Measurements from ENCODE around the gene MN1.

GRCh38 chr22:27805841-27806240, 4.3 kb upstream of the MN1 start:
- TF ChIP-seq CTCF (conservative IDR thresholded peaks at IDR 0.05; ENCODE audit: low read depth, low read length), result no peak
- no peak for TF ChIP-seq SMC3 (IDR thresholded peaks at IDR 0.05; ENCODE audit: low read depth, low read length)
- TF ChIP-seq RAD21 (IDR thresholded peaks at IDR 0.05; ENCODE audit: low read length), result no peak
- TF ChIP-seq MAZ (IDR thresholded peaks at IDR 0.05; ENCODE audit: borderline replicate concordance, low read depth, low read length), result no peak
- no peak for TF ChIP-seq RFX5 (IDR thresholded peaks at IDR 0.05; ENCODE audit: low read depth, low read length)
- TF ChIP-seq NFE2L2 (IDR thresholded peaks at IDR 0.05; ENCODE audit: low read depth, low read length), result no peak
- TF ChIP-seq POLR2A (IDR thresholded peaks at IDR 0.05; ENCODE audit: low read depth, low read length), result no peak
- TF ChIP-seq BHLHE40 (IDR thresholded peaks at IDR 0.05; ENCODE audit: low read depth, low read length), result no peak
- no peak for TF ChIP-seq CEBPB (IDR thresholded peaks at IDR 0.05; ENCODE audit: low read depth, low read length)
- no peak for TF ChIP-seq ELK1 (IDR thresholded peaks at IDR 0.05; ENCODE audit: borderline replicate concordance, low read depth, low read length)
- no peak for TF ChIP-seq RCOR1 (IDR thresholded peaks at IDR 0.05; ENCODE audit: insufficient replicate concordance, low read length)
- TF ChIP-seq MXI1 (IDR thresholded peaks at IDR 0.05; ENCODE audit: borderline replicate concordance, low read depth, low read length), result no peak
- TF ChIP-seq FOS (IDR thresholded peaks at IDR 0.05; ENCODE audit: low read depth, low read length), result no peak
